Tibial nerve (tissue), 4 donors: ENCODE measurements around the gene CIAO1. TPM values are rescaled to one million over a fixed set of nuclear protein-coding genes. Genes with fewer than 3 reads are reported as not detected.
"Not testable (repeated sequence)": the region's sequence is repeated elsewhere in the genome, so short reads cannot be mapped to it uniquely, and the experiment has no call there.

Experiments
- DNase-seq, 2 donors: peaks; one replicate each; pipeline ENCODE4 v3.0.0-alpha.2; 2019; ENCODE audit warnings: low spot score in 2 of 2
- H3K27ac ChIP-seq, 4 donors: fragments of 200-600 bp; sonication (generic) in 3 of 4; one replicate each; pipeline ENCODE4 v1.5.1; 2017 to 2019; ENCODE audit warnings: mild to moderate bottlenecking in 1 of 4
- H3K27me3 ChIP-seq, 2 donors: fragments of 200-600 bp; sonication (generic) in 1 of 2; one replicate each; pipeline versions ENCODE4 v1.5.1 to v1.6.0; 2017 to 2019
- H3K36me3 ChIP-seq, 3 donors: fragments of 200-600 bp; sonication (generic); one replicate each; pipeline ENCODE4 v1.5.1; 2018 to 2019
- H3K4me1 ChIP-seq, 4 donors: fragments of 200-600 bp; sonication (generic) in 3 of 4; one replicate each; pipeline ENCODE4 v1.5.1; 2017 to 2019
- H3K4me3 ChIP-seq, 4 donors: fragments of 200-600 bp; sonication (generic) in 3 of 4; one replicate each; pipeline ENCODE4 v1.5.1; 2017 to 2019; ENCODE audit warnings: mild to moderate bottlenecking in 1 of 4, moderate library complexity in 1 of 4
- H3K9me3 ChIP-seq, 4 donors: fragments of 200-600 bp; sonication (generic) in 3 of 4; one replicate each; pipeline ENCODE4 v1.5.1; 2017 to 2019
- EP300 ChIP-seq, 2 donors: sonication (generic); formaldehyde crosslinking; IDR thresholded peaks; one replicate each; pipeline ENCODE4 v1.6.1; 2017; ENCODE audit warnings: antibody characterized with exemption in 2 of 2, mild to moderate bottlenecking in 1 of 2
- POLR2A ChIP-seq, 2 donors: fragments of 450-650 bp; IDR thresholded peaks; one replicate each; pipeline ENCODE4 v1.6.1; 2017; ENCODE audit warnings: antibody characterized with exemption in 2 of 2, mild to moderate bottlenecking in 2 of 2, moderate library complexity in 2 of 2
- WGBS, 2 donors: methylation state at CpG; one replicate each; pipeline ENCODE4 v1.1.5; 2018; 5-methylcytosine and 5-hydroxymethylcytosine counted together
- total RNA-seq, 4 donors: library from RNA; depleted of rRNA; stranded (reverse); fragments of >200 nt; gene quantifications; one replicate each; pipeline ENCODE4 v1.1.0, GENCODE V29; 2016
- TF ChIP-seq, protein P1 (sequence below), 5 experiments: fragments of 200-600 bp in 3 of 5; fragments of 450-650 bp in 2 of 5; sonication (generic) in 3 of 5; IDR thresholded peaks; one replicate each; pipeline ENCODE4 v1.5.1; 2016 to 2019; ENCODE audit warnings: antibody characterized with exemption in 5 of 5, mild to moderate bottlenecking in 3 of 5, moderate library complexity in 2 of 5

CIAO1 gene
- 100 to 1,000 TPM; 132 to 172 (median 151) TPM for total RNA-seq

DNA sequence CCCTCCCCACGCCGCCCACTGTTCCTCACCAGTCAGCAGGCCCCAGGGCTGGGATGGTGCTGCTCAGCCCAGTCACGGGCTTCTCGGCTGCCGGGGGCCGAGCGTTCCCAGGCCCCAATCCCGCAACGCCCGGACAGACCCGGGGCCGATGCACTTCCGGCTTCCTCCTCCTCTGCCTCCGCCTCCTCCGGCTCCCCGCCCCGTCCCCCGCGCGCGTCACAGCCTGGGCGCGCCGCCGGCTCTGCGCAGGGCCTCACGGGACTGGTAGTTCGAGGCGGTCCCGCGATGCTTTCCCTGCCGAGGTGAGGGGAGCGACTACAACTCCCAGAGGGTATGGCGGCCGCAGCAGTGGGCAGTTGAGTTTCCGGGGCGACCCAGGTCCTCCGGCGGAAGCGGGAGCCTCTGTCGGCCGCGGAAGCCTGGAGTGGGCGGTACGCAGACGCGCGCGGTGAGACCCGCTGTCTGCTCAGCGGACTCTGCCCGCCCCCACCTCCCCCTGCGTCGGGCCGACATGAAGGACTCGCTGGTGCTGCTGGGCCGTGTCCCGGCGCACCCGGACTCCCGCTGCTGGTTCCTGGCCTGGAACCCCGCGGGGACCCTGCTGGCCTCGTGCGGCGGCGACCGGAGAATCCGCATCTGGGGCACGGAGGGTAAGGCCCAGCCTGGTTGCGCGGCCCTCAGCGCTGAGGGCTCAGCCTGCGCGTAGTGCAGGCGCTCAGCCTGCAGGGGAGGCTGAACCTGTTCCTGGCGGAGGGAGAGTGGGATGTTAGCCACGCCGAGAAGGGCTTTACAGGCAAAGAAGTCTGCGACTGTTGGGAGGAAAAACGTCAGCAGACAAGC is at the start of gene CIAO1, which contains the start of gene TMEM127:
Gene CIAO1, plus strand, starts transcription at position 386 of the 840 bp plus-strand sequence. Its CDS starts 126 bp downstream, at position 512.
Gene TMEM127, minus strand, starts transcription at position 158 of the 840 bp plus-strand sequence. CDS start 616 bp downstream, outside the sequence.
- TF ChIP-seq EP300 (IDR thresholded peaks at IDR 0.05) (peak; percentile 95), POLR2A (IDR thresholded peaks at IDR 0.05) (peak; percentile 65 to 89)
- TF ChIP-seq, protein P1, sequence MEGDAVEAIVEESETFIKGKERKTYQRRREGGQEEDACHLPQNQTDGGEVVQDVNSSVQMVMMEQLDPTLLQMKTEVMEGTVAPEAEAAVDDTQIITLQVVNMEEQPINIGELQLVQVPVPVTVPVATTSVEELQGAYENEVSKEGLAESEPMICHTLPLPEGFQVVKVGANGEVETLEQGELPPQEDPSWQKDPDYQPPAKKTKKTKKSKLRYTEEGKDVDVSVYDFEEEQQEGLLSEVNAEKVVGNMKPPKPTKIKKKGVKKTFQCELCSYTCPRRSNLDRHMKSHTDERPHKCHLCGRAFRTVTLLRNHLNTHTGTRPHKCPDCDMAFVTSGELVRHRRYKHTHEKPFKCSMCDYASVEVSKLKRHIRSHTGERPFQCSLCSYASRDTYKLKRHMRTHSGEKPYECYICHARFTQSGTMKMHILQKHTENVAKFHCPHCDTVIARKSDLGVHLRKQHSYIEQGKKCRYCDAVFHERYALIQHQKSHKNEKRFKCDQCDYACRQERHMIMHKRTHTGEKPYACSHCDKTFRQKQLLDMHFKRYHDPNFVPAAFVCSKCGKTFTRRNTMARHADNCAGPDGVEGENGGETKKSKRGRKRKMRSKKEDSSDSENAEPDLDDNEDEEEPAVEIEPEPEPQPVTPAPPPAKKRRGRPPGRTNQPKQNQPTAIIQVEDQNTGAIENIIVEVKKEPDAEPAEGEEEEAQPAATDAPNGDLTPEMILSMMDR (IDR thresholded peaks at IDR 0.05) = peak in 4 of 5 experiments; percentile 5 to 56 (median 40)
- Histone ChIP-seq H3K36me3 (peaks cover 0 to 68% (median 6%) of the 10 kb centered on the region in 3 donors), H3K9me3 (no peaks in the 10 kb centered on the region), H3K4me1 (peaks cover 5 to 52% (median 33%) of the 10 kb centered on the region in 4 donors), H3K27ac (peak within 1 kb of the TSS; percentile 78 to 96 (median 94)), H3K4me3 (peak within 1 kb of the TSS; percentile 90 to 99 (median 96)), H3K27me3 (no peaks in the 10 kb centered on the region)
- 0% methylated on average over 44 to 56 of the region's 81 CpGs for WGBS, 2 donors
- peak; percentile 94 to 96 for DNase-seq

DNA sequence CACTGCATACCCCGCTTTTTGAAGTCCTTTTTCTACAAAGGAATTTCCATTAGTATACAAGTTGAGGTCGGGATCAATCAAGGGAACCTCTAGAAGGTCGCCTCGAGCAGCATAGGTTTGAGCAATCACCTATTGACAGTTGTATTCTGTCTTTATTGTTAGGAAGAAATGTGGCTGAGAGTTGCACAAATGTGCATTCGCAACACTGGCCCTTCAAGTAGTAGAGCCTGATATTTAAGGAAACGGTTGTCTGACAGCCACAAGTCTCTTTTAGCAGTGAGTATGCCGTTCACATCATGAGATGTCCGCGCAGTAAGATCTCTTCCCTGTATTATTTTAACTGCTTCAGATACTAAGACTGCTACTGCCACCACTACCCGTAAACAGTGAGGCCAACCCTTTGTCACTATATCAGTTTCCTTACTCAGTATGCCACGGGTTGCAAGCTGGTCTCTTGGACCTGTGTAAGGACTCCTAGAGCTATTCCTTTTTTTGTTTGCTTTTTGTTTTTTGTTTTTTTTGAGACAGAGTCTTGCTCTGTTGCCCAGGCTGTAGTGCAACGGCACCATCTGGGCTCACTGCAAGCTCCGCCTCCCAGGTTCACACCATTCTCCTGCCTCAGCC is 47.4 kb upstream of the CIAO1 start:
- Histone ChIP-seq H3K27me3 (no peaks in the 10 kb centered on the region), H3K36me3 (no peaks in the 10 kb centered on the region), H3K9me3 (no peaks in the 10 kb centered on the region), H3K27ac (no peak overlapping the region), H3K4me3 (no peak overlapping the region), H3K4me1 (no peaks in the 10 kb centered on the region)
- no peak for DNase-seq
- no peak for TF ChIP-seq EP300 (IDR thresholded peaks at IDR 0.05)
- TF ChIP-seq, protein P1 (IDR thresholded peaks at IDR 0.05) = no peak
- no peak for TF ChIP-seq POLR2A (IDR thresholded peaks at IDR 0.05)
- 89 to 95% methylated on average over 13 of the region's 13 CpGs for WGBS, 2 donors

DNA sequence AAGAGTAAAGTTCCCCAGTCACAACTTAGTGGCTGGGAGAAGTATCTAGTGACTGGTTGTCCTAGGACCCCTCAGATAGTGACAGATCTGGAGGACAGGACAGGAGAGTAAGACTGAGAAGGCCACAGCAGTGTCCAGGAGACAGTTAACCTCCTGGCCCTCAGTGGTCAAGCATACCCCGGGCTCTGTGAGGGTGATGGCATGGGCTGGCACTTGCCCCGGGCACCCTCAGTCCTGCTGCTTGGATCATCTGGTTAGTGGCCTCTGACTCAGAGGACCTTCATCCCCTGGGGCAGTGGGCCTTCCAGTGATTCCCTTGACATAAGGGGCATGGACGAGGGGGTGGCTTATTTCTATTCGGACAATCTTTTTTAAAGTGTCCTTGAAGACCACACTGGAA is 46.1 kb upstream of the CIAO1 start:
- not testable (repeated sequence) for H3K27me3 ChIP-seq
- 73 to 90% methylated on average over 3 to 4 of the region's 4 CpGs for WGBS, 2 donors

DNA sequence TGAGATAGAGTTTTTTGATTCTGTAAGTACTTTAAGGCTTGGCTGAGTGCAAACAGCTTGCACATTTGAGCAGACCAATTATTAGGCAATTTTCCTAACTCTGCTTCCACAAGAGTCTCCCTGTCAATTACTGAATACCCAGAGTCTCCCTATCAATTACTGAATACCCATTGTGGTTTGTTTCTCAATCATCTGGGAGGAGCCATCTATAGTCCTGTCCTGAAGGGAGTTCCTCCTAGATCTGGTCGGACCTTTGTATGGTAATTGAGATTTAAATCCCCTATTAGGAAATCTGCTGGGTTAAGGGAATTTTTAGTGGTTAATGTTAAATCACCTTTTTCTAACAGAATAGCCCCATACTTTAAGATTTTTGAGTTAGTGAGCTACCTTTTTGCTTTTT is 44.9 kb upstream of the CIAO1 start:
- WGBS, 2 donors = 77 to 82% methylated on average over 1 of the region's 1 CpG
- H3K27ac ChIP-seq, H3K36me3 ChIP-seq, H3K4me3 ChIP-seq, H3K27me3 ChIP-seq, H3K9me3 ChIP-seq, DNase-seq, H3K4me1 ChIP-seq: not testable (repeated sequence)

More for the DNA sequence above, 46.1 kb upstream of the CIAO1 start:
- H3K4me1 ChIP-seq, DNase-seq, H3K36me3 ChIP-seq, H3K27ac ChIP-seq, H3K9me3 ChIP-seq, H3K4me3 ChIP-seq: not testable (repeated sequence)

DNA sequence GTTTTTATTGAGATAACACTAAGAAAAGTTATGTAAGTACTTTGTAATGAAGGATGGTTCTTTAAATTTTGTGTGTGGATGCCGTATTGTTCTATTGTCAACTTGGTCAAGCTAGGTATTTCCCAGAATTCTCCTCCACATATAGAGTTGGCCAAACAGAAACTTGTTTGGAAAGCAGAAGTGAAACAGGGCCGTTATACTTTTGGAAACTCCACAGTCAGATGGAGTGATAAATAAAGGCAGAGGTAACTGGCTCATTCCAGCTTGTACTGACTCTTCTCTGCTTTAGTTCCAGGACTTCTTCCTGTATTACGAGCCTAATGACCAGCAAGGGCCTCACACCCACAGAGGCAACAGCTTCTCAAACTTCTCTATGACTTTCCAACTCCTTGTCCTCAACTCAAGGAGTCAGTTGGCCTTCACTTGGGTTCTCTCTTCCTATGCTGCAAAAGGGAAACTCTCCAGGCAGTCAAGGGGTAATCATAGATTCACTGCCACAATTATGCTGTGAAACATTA is 41.0 kb upstream of the CIAO1 start:
- WGBS, 2 donors = 69 to 89% methylated on average over 3 of the region's 3 CpGs
- no peaks in the 10 kb centered on the region for H3K4me1 ChIP-seq
- no peaks in the 10 kb centered on the region for H3K27me3 ChIP-seq
- no peaks in the 10 kb centered on the region for H3K9me3 ChIP-seq
- H3K4me3 ChIP-seq = no peak overlapping the region
- TF ChIP-seq POLR2A (IDR thresholded peaks at IDR 0.05) (no peak), EP300 (IDR thresholded peaks at IDR 0.05) (peak in 1 of 2 donors; percentile 49)
- peak overlapping the region in 3 of 4 donors; percentile 10 to 46 (median 36) for H3K27ac ChIP-seq
- no peaks in the 10 kb centered on the region for H3K36me3 ChIP-seq
- peak in 1 of 2 donors; percentile 33 for DNase-seq

DNA sequence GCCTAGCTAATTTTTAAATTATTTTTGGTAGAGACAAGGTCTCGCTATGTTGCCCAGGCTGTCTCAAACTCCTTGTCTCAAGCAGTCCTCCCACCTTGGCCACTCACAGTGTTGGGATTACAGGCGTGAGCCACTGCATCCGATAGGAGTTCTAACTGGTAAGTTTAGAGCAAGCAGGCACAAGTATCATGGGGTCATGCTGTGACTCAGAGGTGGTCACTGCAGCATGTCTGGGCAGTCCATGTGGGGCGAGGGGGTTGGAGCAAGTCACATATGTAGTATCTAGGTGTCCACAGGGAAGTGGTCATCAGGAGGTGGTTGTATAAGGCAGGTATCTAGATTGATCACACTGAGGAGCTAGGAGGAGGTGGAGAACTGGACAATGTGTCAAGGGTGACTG is 34.7 kb upstream of the CIAO1 start:
- no peak for DNase-seq
- TF ChIP-seq, protein P1 (IDR thresholded peaks at IDR 0.05) = no peak
- no peak for TF ChIP-seq EP300 (IDR thresholded peaks at IDR 0.05)
- no peak for TF ChIP-seq POLR2A (IDR thresholded peaks at IDR 0.05)
- Histone ChIP-seq H3K36me3 (no peaks in the 10 kb centered on the region), H3K9me3 (no peaks in the 10 kb centered on the region), H3K4me1 (no peaks in the 10 kb centered on the region), H3K27me3 (no peaks in the 10 kb centered on the region), H3K27ac (no peak overlapping the region), H3K4me3 (no peak overlapping the region)
- 85 to 92% methylated on average over 4 of the region's 4 CpGs for WGBS, 2 donors
